HepG2 (cell line): ENCODE data around the gene CCNG1. TPM values are rescaled to one million over a fixed set of nuclear protein-coding genes. Genes with fewer than 3 reads are reported as not detected.

Experiments
- ARID2 ChIP-seq: sonication (generic); formaldehyde crosslinking; IDR thresholded peaks from 2 replicates; pipeline ENCODE4 v1.8.1; 2022; ENCODE audit warnings: mild to moderate bottlenecking, missing genetic modification reagents, borderline replicate concordance
- BRD4 ChIP-seq: sonication (generic); formaldehyde crosslinking; IDR thresholded peaks from 2 replicates; pipeline ENCODE4 v1.4.0; 2020; ENCODE audit warnings: missing genetic modification reagents
- DMTF1 ChIP-seq: sonication (generic); formaldehyde crosslinking; IDR thresholded peaks from 2 replicates; pipeline ENCODE4 v1.4.0; 2020; ENCODE audit warnings: mild to moderate bottlenecking, missing genetic modification reagents
- DR1 ChIP-seq: sonication (generic); formaldehyde crosslinking; IDR thresholded peaks from 2 replicates; pipeline ENCODE4 v1.8.0; 2021; ENCODE audit warnings: mild to moderate bottlenecking, missing genetic modification reagents, inconsistent platforms
- E2F5 ChIP-seq: sonication (generic); formaldehyde crosslinking; conservative IDR thresholded peaks from 2 replicates; pipeline ENCODE4 v1.4.0; 2020; ENCODE audit warnings: missing genetic modification reagents
- FOXP4 ChIP-seq: sonication (generic); formaldehyde crosslinking; IDR thresholded peaks from 2 replicates; pipeline ENCODE4 v1.4.0; 2020; ENCODE audit warnings: missing genetic modification reagents
- MAFF ChIP-seq: IDR thresholded peaks from 2 replicates; pipeline ENCODE4 v1.6.1; 2011; ENCODE audit warnings: low read depth, low read length, improper control_type of control experiment
- MAFK ChIP-seq, 2 experiments: IDR thresholded peaks in 1 of 2; conservative IDR thresholded peaks in 1 of 2; 2 replicates each; pipeline ENCODE4 v1.6.1; 2011; ENCODE audit warnings: improper control_type of control experiment in 2 of 2, low read length in 2 of 2
- NFKB2 ChIP-seq: sonication (generic); formaldehyde crosslinking; IDR thresholded peaks from 2 replicates; pipeline ENCODE4 v1.4.0; 2020; ENCODE audit warnings: missing genetic modification reagents, borderline replicate concordance
- PHF8 ChIP-seq: sonication (generic); formaldehyde crosslinking; IDR thresholded peaks from 2 replicates; pipeline ENCODE4 v1.5.0; 2020; ENCODE audit warnings: missing genetic modification reagents
- POLR2AphosphoS5 ChIP-seq: IDR thresholded peaks from 2 replicates; pipeline ENCODE4 v1.6.1; 2012; ENCODE audit warnings: low read depth, low read length
- RNF2 ChIP-seq: fragments of 450-650 bp; conservative IDR thresholded peaks from 2 replicates; pipeline ENCODE4 v1.6.1; 2016; ENCODE audit warnings: low read depth
- SNAPC5 ChIP-seq: sonication (generic); formaldehyde crosslinking; IDR thresholded peaks from 2 replicates; pipeline ENCODE4 v1.8.1; 2023; ENCODE audit warnings: mild to moderate bottlenecking, missing genetic modification reagents, borderline replicate concordance
- TAF1 ChIP-seq: sonication (generic); formaldehyde crosslinking; IDR thresholded peaks from 2 replicates; pipeline ENCODE4 v1.4.0; 2020; ENCODE audit warnings: missing genetic modification reagents
- TMF1 ChIP-seq: sonication (generic); formaldehyde crosslinking; IDR thresholded peaks from 2 replicates; pipeline ENCODE4 v1.8.1; 2022; ENCODE audit warnings: low read depth, missing genetic modification reagents
- ZFP37 ChIP-seq: sonication (generic); formaldehyde crosslinking; IDR thresholded peaks from 2 replicates; pipeline ENCODE4 v1.4.0; 2020; ENCODE audit warnings: missing genetic modification reagents, borderline replicate concordance
- ZFP82 ChIP-seq: sonication (generic); formaldehyde crosslinking; IDR thresholded peaks from 2 replicates; pipeline ENCODE4 v1.5.1; 2020; ENCODE audit warnings: mild to moderate bottlenecking, missing genetic modification reagents, borderline replicate concordance
- ZNF24 ChIP-seq: fragments of 450-650 bp; IDR thresholded peaks from 2 replicates; pipeline ENCODE4 v1.6.1; 2017; ENCODE audit warnings: antibody characterized with exemption, mild to moderate bottlenecking
- ZNF275 ChIP-seq: sonication (generic); formaldehyde crosslinking; IDR thresholded peaks from 2 replicates; pipeline ENCODE4 v1.8.0; 2022; ENCODE audit warnings: missing genetic modification reagents, mild to moderate bottlenecking, inconsistent platforms, borderline replicate concordance
- ZNF414 ChIP-seq: sonication (generic); formaldehyde crosslinking; IDR thresholded peaks from 2 replicates; pipeline ENCODE4 v1.5.0; 2020; ENCODE audit warnings: missing genetic modification reagents
- ZNF432 ChIP-seq: sonication (generic); formaldehyde crosslinking; IDR thresholded peaks from 2 replicates; pipeline ENCODE4 v1.5.0; 2020; ENCODE audit warnings: missing genetic modification reagents, mild to moderate bottlenecking, borderline replicate concordance
- ZNF713 ChIP-seq: sonication (generic); formaldehyde crosslinking; IDR thresholded peaks from 2 replicates; pipeline ENCODE4 v1.4.0; 2020; ENCODE audit warnings: mild to moderate bottlenecking, missing genetic modification reagents
- ZNF768 ChIP-seq: sonication (generic); formaldehyde crosslinking; IDR thresholded peaks from 2 replicates; pipeline ENCODE4 v1.4.0; 2020; ENCODE audit warnings: missing genetic modification reagents
- polyA plus RNA-seq, 8 experiments: library from polyadenylated mRNA; depleted of rRNA in 3 of 8; stranded (reverse) in 7 of 8; unstranded in 1 of 8; fragments of >200 nt; fragmentation: Illumina TruSeq in 4 of 8; extraction: Trizol in 4 of 8; gene quantifications; 2 replicates each; pipeline versions ENCODE4 v1.2.1 to v1.2.3, GENCODE V29; 2011 to 2016; ENCODE audit warnings: low read depth in 4 of 8, missing spikeins in 1 of 8, mixed read lengths in 1 of 8; ENCODE audit not compliant: insufficient read depth in 1 of 8
- total RNA-seq, 5 experiments: library from RNA; depleted of rRNA; stranded (reverse); fragments of >200 nt; fragmentation: Illumina TruSeq; extraction: Trizol; gene quantifications; 2 replicates each; pipeline ENCODE4 v1.2.3, GENCODE V29; 2016; ENCODE audit warnings: low read depth in 1 of 5

CCNG1 gene
- total and polyA plus RNA-seq, 2 of the 13 experiments (the other 11 are each of a cell fraction or from before 2014, with no cell fraction given) = 181 to 353 TPM

- TF ChIP-seq ZNF768 (CRISPR knock-in tag) (peak; percentile 85; the same call in 1 of the 2 replicates), POLR2AphosphoS5 (peak; percentile 91), TMF1 (CRISPR knock-in tag) (peak; percentile 92), E2F5 (peak; percentile 35; the same call in 1 of the 2 replicates), FOXP4 (CRISPR knock-in tag) (no peak), ZNF414 (CRISPR knock-in tag) (no peak; the same call in 1 of the 2 replicates), DMTF1 (CRISPR knock-in tag) (no peak), ZFP37 (CRISPR knock-in tag) (no peak), DR1 (CRISPR knock-in tag) (peak; percentile 69), TAF1 (CRISPR knock-in tag) (peak; percentile 78), PHF8 (CRISPR knock-in tag) (peak; percentile 97), ARID2 (CRISPR knock-in tag) (peak; percentile 90), MAFF (no peak), MAFK (conservative IDR thresholded peaks at IDR 0.05 in 1 of 2, IDR thresholded peaks at IDR 0.05 in 1 of 2; ENCODE audit: low read length in 2 of 2) (no peak), SNAPC5 (CRISPR knock-in tag) (peak; percentile 92; the same call in 1 of the 2 replicates), ZNF713 (no peak), ZNF24 (no peak), ZNF432 (no peak), NFKB2 (peak; percentile 93; the same call in 1 of the 2 replicates), BRD4 (CRISPR knock-in tag) (peak; percentile 74), ZFP82 (CRISPR knock-in tag) (no peak), RNF2 (peak; percentile 93), ZNF275 (0 out of 2 replicates have a peak, but pooled peaks have one; percentile 63)
These were observed 22.6 kb downstream of the CCNG1 start, which contains the start of gene NUDCD2 (continued) for GRCh38 chr5:163459819-163460561.
